Esophagus muscularis mucosa (tissue), 4 donors: ENCODE measurements around the gene MMS19. TPM values are rescaled to one million over a fixed set of nuclear protein-coding genes. Genes with fewer than 3 reads are reported as not detected.
A peak's percentile ranks its signal among the peaks of the same experiment; 100 is the strongest.

Source experiments
- DNase-seq: peaks from one replicate; pipeline ENCODE4 v3.0.0-alpha.2; 2017; ENCODE audit errors: extremely low spot score
- H3K27ac ChIP-seq, 4 donors: fragments of 200-600 bp; sonication (generic); replicated peaks in 1 of 4; 1 replicate in 3 of 4; 2 replicates in 1 of 4; pipeline ENCODE4 v1.5.1; 2016 to 2019; ENCODE audit warnings: mild to moderate bottlenecking in 1 of 4
- H3K27me3 ChIP-seq, 4 donors: fragments of 200-600 bp; sonication (generic); one replicate each; pipeline versions ENCODE4 v1.5.1 to v1.6.0; 2016 to 2019
- H3K36me3 ChIP-seq, 4 donors: fragments of 200-600 bp; sonication (generic); one replicate each; pipeline ENCODE4 v1.5.1; 2016 to 2019
- H3K4me1 ChIP-seq, 4 donors: fragments of 200-600 bp; sonication (generic); one replicate each; pipeline ENCODE4 v1.5.1; 2016 to 2019
- H3K4me3 ChIP-seq, 4 donors: fragments of 200-600 bp; sonication (generic); 1 replicate in 2 of 4; 2 replicates in 2 of 4; pipeline ENCODE4 v1.5.1; 2016 to 2019; ENCODE audit warnings: mild to moderate bottlenecking in 4 of 4, moderate library complexity in 1 of 4
- H3K9me3 ChIP-seq, 4 donors: fragments of 200-600 bp; sonication (generic); 1 replicate in 3 of 4; 2 replicates in 1 of 4; pipeline ENCODE4 v1.5.1; 2016 to 2019
- EP300 ChIP-seq: sonication (generic); formaldehyde crosslinking; IDR thresholded peaks from one replicate; pipeline ENCODE4 v1.6.1; 2017; ENCODE audit warnings: antibody characterized with exemption
- POLR2A ChIP-seq: fragments of 450-650 bp; IDR thresholded peaks from one replicate; pipeline ENCODE4 v1.6.1; 2017; ENCODE audit warnings: antibody characterized with exemption, moderate library complexity, mild to moderate bottlenecking, low read depth
- POLR2AphosphoS5 ChIP-seq, 2 donors: sonication (generic); formaldehyde crosslinking; IDR thresholded peaks; one replicate each; pipeline ENCODE4 v1.6.1; 2017; ENCODE audit warnings: antibody characterized with exemption in 2 of 2
- WGBS: methylation state at CpG from one replicate; pipeline ENCODE4 v1.1.5; 2018; 5-methylcytosine and 5-hydroxymethylcytosine counted together
- intact Hi-C: fragments of 100-400 bp; cut with DNase I; formaldehyde crosslinking; loops from one replicate; pipeline ENCODE4 v1.15.1; 2023
- total RNA-seq, 4 donors: library from RNA; depleted of rRNA; stranded (reverse); fragments of >200 nt; gene quantifications; one replicate each; pipeline versions ENCODE4 v1.1.0 to v1.2.1, GENCODE V29; 2016
- TF ChIP-seq, protein P1 (sequence below), 3 experiments: fragments of 200-600 bp in 2 of 3; fragments of 450-650 bp in 1 of 3; sonication (generic) in 2 of 3; IDR thresholded peaks; one replicate each; pipeline ENCODE4 v1.5.1; 2017 to 2019; ENCODE audit warnings: antibody characterized with exemption in 3 of 3, mild to moderate bottlenecking in 2 of 3, moderate library complexity in 1 of 3

The MMS19 gene
- total RNA-seq, 4 donors from 2014 or later: 46.9 to 51.4 (median 48.6) TPM

- WGBS: 5% methylated on average over 15 of the region's 41 CpGs
- H3K27me3 ChIP-seq: no peaks in the 10 kb centered on the region
- peak; percentile 95 for DNase-seq
- no peaks in the 10 kb centered on the region for H3K36me3 ChIP-seq
- peaks cover 44 to 47% (median 46%) of the 10 kb centered on the region in 4 donors for H3K4me1 ChIP-seq
- H3K4me3 ChIP-seq: peak overlapping the region; percentile 86 to 97 (median 90)
- TF ChIP-seq, protein P1, sequence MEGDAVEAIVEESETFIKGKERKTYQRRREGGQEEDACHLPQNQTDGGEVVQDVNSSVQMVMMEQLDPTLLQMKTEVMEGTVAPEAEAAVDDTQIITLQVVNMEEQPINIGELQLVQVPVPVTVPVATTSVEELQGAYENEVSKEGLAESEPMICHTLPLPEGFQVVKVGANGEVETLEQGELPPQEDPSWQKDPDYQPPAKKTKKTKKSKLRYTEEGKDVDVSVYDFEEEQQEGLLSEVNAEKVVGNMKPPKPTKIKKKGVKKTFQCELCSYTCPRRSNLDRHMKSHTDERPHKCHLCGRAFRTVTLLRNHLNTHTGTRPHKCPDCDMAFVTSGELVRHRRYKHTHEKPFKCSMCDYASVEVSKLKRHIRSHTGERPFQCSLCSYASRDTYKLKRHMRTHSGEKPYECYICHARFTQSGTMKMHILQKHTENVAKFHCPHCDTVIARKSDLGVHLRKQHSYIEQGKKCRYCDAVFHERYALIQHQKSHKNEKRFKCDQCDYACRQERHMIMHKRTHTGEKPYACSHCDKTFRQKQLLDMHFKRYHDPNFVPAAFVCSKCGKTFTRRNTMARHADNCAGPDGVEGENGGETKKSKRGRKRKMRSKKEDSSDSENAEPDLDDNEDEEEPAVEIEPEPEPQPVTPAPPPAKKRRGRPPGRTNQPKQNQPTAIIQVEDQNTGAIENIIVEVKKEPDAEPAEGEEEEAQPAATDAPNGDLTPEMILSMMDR (IDR thresholded peaks at IDR 0.05): no peak
- peak in 1 of 2 donors; percentile 7 for TF ChIP-seq POLR2AphosphoS5 (IDR thresholded peaks at IDR 0.05)
- no peak for TF ChIP-seq EP300
- TF ChIP-seq POLR2A: no peak
- no peaks in the 10 kb centered on the region for H3K9me3 ChIP-seq
- intact Hi-C loops: loop anchor here (5.0 kb wide), 2 partner anchors 37 to 53 kb away; no protein-coding TSS in a partner anchor
- peak overlapping the region; percentile 91 to 96 (median 94) for H3K27ac ChIP-seq
Measured at GRCh38 chr10:97499561-97500296, 1.5 kb upstream of the MMS19 start.

DNA sequence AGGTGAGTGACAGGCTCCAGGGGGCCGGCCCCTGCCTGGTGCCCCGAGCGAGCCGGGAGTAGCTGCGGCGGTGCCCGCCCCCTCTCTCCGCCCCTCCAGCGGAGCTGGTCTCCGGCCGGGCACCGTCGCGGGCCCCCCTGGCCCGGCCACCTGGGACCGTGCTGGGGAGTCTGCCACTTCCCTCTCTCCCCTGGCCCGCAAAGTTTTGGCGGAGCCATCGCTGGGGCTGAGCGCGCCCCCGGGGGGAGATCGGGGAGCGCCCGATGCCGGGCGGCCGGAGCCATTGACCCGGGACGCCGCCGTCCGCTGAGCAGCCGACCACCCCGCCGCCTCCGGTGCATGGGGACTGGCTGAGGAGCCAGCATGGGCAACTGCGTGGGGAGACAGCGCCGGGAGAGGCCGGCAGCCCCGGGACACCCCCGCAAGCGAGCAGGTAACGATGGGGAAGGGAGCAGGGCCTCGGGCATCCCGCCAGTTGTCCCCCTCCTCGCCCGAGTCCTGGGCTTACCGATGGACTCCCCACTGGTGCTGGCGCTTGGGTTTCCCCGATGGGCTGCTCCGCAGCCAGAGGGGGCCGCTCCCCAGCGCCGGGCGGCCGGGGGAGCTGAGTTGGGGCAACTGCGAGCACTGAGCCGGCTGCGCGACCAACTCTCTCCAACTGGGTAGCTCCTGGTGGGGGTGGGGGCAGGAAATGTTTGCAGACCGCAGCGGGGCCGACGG is 779 bp upstream of the MMS19 start, which contains the start of gene UBTD1:
TSS of gene UBTD1 (plus strand) at position 84 of the 720 bp plus-strand sequence. CDS start at position 364, 280 bp downstream.
- Histone ChIP-seq H3K4me1 (peaks cover 51 to 54% (median 53%) of the 10 kb centered on the region in 4 donors), H3K27ac (peak within 1 kb of the TSS; percentile 91 to 96 (median 94)), H3K36me3 (no peaks in the 10 kb centered on the region), H3K4me3 (peak within 1 kb of the TSS; percentile 86 to 97 (median 90)), H3K9me3 (no peaks in the 10 kb centered on the region), H3K27me3 (no peaks in the 10 kb centered on the region)
- TF ChIP-seq, protein P1 (IDR thresholded peaks at IDR 0.05): no peak
- TF ChIP-seq POLR2A: peak; percentile 42
- no peak for DNase-seq
- intact Hi-C loops: loop anchor here (5.0 kb wide), 2 partner anchors 37 to 53 kb away; no protein-coding TSS in a partner anchor
- no CpG with 5 or more reads among the region's 66 CpGs for WGBS

DNA sequence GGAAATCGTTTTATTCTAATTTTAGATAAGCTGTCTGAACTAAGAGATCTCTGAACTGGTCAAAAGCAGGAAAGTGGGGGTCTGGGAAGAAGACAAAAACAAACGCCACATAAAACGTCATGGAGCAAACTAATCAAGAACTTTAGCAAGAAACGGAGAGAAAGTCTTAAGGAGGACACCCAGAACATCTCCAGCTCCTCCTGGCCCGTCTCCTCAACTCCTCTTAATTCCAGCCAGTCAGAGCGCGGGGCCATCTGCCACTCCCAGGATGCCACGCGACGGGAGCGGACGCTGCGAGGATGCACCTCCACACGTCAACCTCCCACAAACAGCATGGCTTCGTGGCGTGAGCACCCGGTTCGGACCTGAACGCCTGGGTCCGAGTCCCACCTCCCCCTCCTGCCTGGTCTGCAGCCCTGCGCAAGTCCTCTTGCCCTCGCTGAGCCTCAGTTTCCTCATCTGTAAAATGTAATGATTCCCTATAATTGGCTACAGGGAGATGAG is 598 bp downstream of the MMS19 start:
- Histone ChIP-seq H3K27me3 (no peaks in the 10 kb centered on the region), H3K36me3 (peaks cover 0 to 6% (median 0%) of the 10 kb centered on the region in 4 donors), H3K4me3 (peak overlapping the region; percentile 86 to 97 (median 90)), H3K27ac (peak overlapping the region; percentile 91 to 96 (median 94)), H3K9me3 (no peaks in the 10 kb centered on the region), H3K4me1 (peaks cover 52 to 66% (median 61%) of the 10 kb centered on the region in 4 donors)
- DNase-seq: peak; percentile 95
- TF ChIP-seq POLR2AphosphoS5 (IDR thresholded peaks at IDR 0.05) (peak; percentile 73 to 82), EP300 (no peak), POLR2A (peak; percentile 41)
- TF ChIP-seq, protein P1 (IDR thresholded peaks at IDR 0.05): no peak
- 0% methylated on average over 20 of the region's 22 CpGs for WGBS
- intact Hi-C loops: loop anchor here (5.0 kb wide), 2 partner anchors 35 to 55 kb away; no protein-coding TSS in a partner anchor

DNA sequence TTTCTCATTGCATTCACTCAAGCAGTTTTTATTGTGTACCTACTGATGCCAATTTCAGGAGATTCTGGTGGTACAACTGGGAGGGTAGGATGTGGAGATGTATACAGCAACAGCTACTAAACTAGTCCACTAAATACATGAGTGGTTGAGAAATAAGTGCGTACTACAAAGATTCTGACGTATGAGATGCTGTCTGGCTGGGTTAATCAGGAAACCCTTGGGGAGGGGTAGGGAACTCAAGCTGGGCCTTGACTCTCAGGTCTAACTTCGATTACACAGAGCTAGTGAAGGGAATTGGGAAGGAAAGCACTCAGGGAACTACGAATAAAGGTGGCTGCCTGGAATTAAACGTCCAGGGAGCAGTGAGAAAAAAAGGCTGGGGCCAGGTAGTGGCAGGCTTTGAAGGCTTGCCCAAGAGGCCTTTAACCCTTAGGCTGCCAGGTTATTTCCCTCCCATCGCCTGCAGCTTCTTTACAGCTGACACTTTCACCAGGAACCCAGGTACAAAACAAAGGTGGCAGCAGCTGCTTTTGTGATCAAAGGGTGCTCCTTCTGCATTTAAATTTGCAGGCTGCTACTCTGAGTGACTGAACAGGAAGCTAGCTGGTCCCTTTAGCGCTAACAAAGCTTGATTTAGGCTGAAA is 3.2 kb downstream of the MMS19 start:
- peak overlapping the region in 3 of 4 donors; percentile 18 to 56 (median 42) for H3K27ac ChIP-seq
- H3K27me3 ChIP-seq: no peaks in the 10 kb centered on the region
- H3K36me3 ChIP-seq: peaks cover 0 to 6% (median 0%) of the 10 kb centered on the region in 4 donors
- no peak for TF ChIP-seq POLR2A
- H3K4me1 ChIP-seq: peaks cover 55 to 70% (median 65%) of the 10 kb centered on the region in 4 donors
- DNase-seq: no peak
- 39% methylated on average over 7 of the region's 7 CpGs for WGBS
- intact Hi-C loops: loop anchor here (5.0 kb wide), 2 partner anchors 33 to 57 kb away; no protein-coding TSS in a partner anchor
- H3K4me3 ChIP-seq: no peak overlapping the region
- H3K9me3 ChIP-seq: no peaks in the 10 kb centered on the region
